Measurements from ENCODE around the gene PTPRN2. TPM values are rescaled to one million over a fixed set of nuclear protein-coding genes. Genes with fewer than 3 reads are reported as not detected.

PTPRN2 gene
- total RNA-seq, 5 donors from 2014 or later (not counting 1 experiment from before 2014, with no cell fraction given), result 0.60 to 1.7 (median 0.82) TPM

DNA sequence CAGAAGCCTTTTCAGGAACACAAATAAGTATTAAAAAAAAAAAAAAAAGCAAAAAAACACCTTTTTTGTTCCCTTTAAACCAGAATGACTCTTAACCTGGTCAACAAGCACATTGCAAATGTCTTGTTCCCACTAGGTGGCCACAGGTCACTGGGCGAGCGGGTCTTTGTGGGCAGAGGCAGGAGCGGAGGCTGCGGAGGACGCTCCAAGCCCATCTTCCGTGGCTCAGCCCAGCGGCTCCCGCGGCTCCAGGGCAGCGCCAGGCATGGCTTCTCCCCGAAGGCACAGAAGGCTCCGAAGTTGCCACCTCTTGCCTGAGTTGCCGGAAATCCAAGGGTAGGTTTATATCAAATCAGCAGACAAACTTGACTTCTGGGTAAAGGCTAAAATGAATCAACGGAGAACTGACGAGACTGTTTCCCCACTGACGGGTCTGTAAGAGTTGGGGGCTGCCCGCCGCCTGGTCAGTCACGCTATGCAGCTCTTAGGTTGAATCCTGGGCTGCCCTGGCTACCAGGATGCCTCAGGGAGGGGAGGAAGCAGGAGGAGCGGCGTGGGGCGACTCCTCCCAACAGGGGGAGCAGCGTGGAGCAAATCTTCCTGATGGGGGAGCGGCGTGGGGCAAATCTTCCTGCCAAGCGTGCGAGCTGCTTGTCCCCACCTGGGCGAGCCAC, 144.5 kb downstream of the PTPRN2 start:
- no peaks in the 10 kb centered on the region for H3K9me3 ChIP-seq
- POLR2A ChIA-PET, result no interaction called here
- no peak overlapping the region for H3K4me3 ChIP-seq (ENCODE audit: control insufficient read depth in 1 of 2, extremely low read depth in 1 of 2, low read length in 1 of 2)
- no peaks in the 10 kb centered on the region for H3K4me1 ChIP-seq (ENCODE audit: control insufficient read depth in 1 of 2, extremely low read depth in 1 of 2, insufficient read depth in 2 of 2, low read length in 2 of 2)
- CTCF ChIA-PET, result no interaction called here
- Mint-ChIP-seq H3K27ac (no peak overlapping the region), H3K4me1 (no peaks in the 10 kb centered on the region), H3K27me3 (peaks cover 7 to 10% of the 10 kb centered on the region in 2 donors), H3K36me3 (no peaks in the 10 kb centered on the region), H3K9me3 (peaks cover 0 to 19% (median 0%) of the 10 kb centered on the region in 3 donors), H3K4me3 (no peak overlapping the region)
- no peaks in the 10 kb centered on the region for H3K36me3 ChIP-seq (ENCODE audit: control insufficient read depth in 2 of 2, extremely low read depth in 1 of 2, insufficient read depth in 1 of 2, low read length in 1 of 2)
- DNase-seq (no peak), ATAC-seq (replicated peaks in 1 of 4) (no peak)
- no peak overlapping the region for H3K27ac ChIP-seq (ENCODE audit: low read length)
- peaks cover 0 to 16% of the 10 kb centered on the region in 2 experiments for H3K27me3 ChIP-seq (replicated peaks in 1 of 2; ENCODE audit: control insufficient read depth in 2 of 2, extremely low read depth in 1 of 2, insufficient read depth in 2 of 2, low read length in 1 of 2)
- 84% methylated on average over 22 of the region's 28 CpGs for WGBS (ENCODE audit: insufficient coverage)

DNA sequence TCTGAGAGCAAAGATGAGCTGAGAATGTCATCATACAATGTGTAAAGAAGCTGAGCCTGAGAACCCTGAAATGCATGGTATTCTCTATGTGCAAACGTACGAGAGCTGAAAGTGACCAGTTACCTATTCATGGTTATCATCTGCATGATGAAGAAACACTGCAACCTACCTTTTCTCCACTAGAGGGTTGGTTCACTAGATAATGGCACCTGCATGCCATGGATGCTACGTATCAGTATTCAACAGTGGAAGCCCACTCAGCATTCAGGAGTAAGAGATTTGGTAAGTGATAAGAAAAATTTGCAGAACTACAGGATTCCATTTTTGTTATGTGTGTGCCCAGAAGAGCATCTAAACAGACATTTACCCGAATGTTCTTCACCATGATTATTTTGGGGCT, 145.4 kb downstream of the PTPRN2 start:
- H3K27ac Mint-ChIP-seq, result no peak overlapping the region
- Histone ChIP-seq H3K27me3 (replicated peaks in 1 of 2; ENCODE audit: control insufficient read depth in 2 of 2, extremely low read depth in 1 of 2, insufficient read depth in 2 of 2, low read length in 1 of 2) (peaks cover 0 to 19% of the 10 kb centered on the region in 2 experiments), H3K36me3 (ENCODE audit: control insufficient read depth in 2 of 2, extremely low read depth in 1 of 2, insufficient read depth in 1 of 2, low read length in 1 of 2) (no peaks in the 10 kb centered on the region), H3K4me3 (ENCODE audit: control insufficient read depth in 1 of 2, extremely low read depth in 1 of 2, low read length in 1 of 2) (no peak overlapping the region), H3K9me3 (no peaks in the 10 kb centered on the region), H3K4me1 (ENCODE audit: control insufficient read depth in 1 of 2, extremely low read depth in 1 of 2, insufficient read depth in 2 of 2, low read length in 2 of 2) (no peaks in the 10 kb centered on the region), H3K27ac (ENCODE audit: low read length) (no peak overlapping the region)
- WGBS (ENCODE audit: insufficient coverage), result no CpG with 5 or more reads among the region's 4 CpGs
- H3K36me3 Mint-ChIP-seq, result no peaks in the 10 kb centered on the region
- peaks cover 8 to 11% of the 10 kb centered on the region in 2 donors for H3K27me3 Mint-ChIP-seq
- DNase-seq (no peak), ATAC-seq (replicated peaks in 1 of 4) (no peak)
- H3K4me3 Mint-ChIP-seq, result no peak overlapping the region
- ChIA-PET POLR2A (no interaction called here), CTCF (no interaction called here)
- no peaks in the 10 kb centered on the region for H3K4me1 Mint-ChIP-seq
- H3K9me3 Mint-ChIP-seq, result peaks cover 0 to 19% (median 0%) of the 10 kb centered on the region in 3 donors

DNA sequence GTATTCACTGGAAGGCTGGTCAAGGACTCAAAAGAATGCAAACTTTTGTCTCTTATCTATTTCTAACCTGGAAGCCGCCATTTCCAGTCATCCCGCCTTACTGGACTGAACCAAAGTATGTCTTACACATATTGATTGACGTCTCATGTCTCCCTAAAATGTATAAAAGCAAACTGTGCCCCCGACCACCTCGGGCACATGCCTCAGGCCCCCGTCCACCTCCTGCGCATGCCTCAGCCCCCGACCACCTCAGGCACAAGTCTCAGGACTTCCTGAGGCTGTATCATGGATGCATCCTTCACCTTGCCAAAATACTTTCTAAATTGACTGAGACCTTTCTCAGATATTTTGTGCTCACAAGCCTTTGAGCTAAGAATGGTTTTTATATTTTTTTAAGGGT, 148.6 kb downstream of the PTPRN2 start:
- ATAC-seq (replicated peaks in 1 of 4) (no peak), DNase-seq (no peak)
- Mint-ChIP-seq H3K27ac (no peak overlapping the region), H3K27me3 (peaks cover 16 to 20% of the 10 kb centered on the region in 2 donors), H3K4me3 (no peak overlapping the region), H3K4me1 (no peaks in the 10 kb centered on the region), H3K9me3 (peaks cover 0 to 19% (median 0%) of the 10 kb centered on the region in 3 donors), H3K36me3 (no peaks in the 10 kb centered on the region)
- CTCF ChIA-PET, result no interaction called here
- no peaks in the 10 kb centered on the region for H3K4me1 ChIP-seq (ENCODE audit: control insufficient read depth in 1 of 2, extremely low read depth in 1 of 2, insufficient read depth in 2 of 2, low read length in 2 of 2)
- POLR2A ChIA-PET, result no interaction called here
- WGBS (ENCODE audit: insufficient coverage), result 66% methylated on average over 7 of the region's 8 CpGs
- H3K27me3 ChIP-seq (replicated peaks in 1 of 2; ENCODE audit: control insufficient read depth in 2 of 2, extremely low read depth in 1 of 2, insufficient read depth in 2 of 2, low read length in 1 of 2), result peaks cover 0 to 9% of the 10 kb centered on the region in 2 experiments
- no peak overlapping the region for H3K4me3 ChIP-seq (ENCODE audit: control insufficient read depth in 1 of 2, extremely low read depth in 1 of 2, low read length in 1 of 2)
- no peaks in the 10 kb centered on the region for H3K9me3 ChIP-seq
- no peaks in the 10 kb centered on the region for H3K36me3 ChIP-seq (ENCODE audit: control insufficient read depth in 2 of 2, extremely low read depth in 1 of 2, insufficient read depth in 1 of 2, low read length in 1 of 2)
- H3K27ac ChIP-seq (ENCODE audit: low read length), result no peak overlapping the region

DNA sequence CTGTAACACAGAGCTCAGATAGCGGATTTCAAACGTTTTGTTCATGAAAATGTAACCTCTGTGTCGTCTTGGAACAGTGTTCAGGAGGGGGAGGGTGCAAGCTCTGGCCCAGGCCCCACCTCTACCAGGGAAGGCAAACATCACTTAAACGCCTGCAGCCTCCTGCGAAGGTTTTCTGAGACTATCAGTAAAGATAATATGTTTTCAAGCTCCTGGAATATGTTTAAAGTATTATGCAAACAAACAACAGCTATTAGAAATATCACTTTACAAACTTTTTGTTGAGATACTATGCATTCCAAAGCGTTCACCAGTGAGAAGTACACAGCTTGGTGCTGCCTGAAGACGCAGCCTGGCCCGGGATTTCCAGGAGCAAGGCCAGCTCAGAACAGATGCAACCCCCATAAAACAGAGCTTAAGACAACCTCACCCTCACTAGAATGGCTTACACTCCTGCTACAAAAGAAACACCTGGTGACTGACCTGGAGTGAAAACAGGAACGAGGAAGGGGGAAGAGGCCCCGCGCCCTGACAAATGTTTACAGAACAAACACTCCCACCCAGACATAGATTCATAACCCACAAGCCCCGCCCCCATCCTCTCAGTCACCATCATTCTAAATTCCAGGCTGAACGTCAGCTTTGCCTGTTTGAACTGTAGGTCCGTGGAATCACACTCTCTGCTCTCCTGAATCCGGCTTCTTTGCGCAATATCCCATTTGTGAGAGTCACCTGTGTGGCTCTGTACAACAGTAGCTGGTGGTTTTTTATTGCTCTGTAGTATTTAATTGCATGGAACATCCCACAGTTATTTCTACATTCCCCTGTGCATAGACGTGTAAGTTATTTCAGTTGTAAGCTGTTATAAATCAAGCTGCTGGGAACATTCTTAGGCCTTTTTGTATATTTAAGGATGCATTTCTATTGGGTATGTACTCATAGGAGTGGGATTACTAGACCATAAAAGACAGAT, 155.0 kb downstream of the PTPRN2 start:
- DNase-seq, result no peak
- Histone ChIP-seq H3K27me3 (replicated peaks in 1 of 2; ENCODE audit: control insufficient read depth in 2 of 2, extremely low read depth in 1 of 2, insufficient read depth in 2 of 2, low read length in 1 of 2) (peaks cover 0 to 30% of the 10 kb centered on the region in 2 experiments), H3K4me1 (ENCODE audit: control insufficient read depth in 1 of 2, extremely low read depth in 1 of 2, insufficient read depth in 2 of 2, low read length in 2 of 2) (no peaks in the 10 kb centered on the region), H3K27ac (ENCODE audit: low read length) (no peak overlapping the region), H3K4me3 (ENCODE audit: control insufficient read depth in 1 of 2, extremely low read depth in 1 of 2, low read length in 1 of 2) (no peak overlapping the region), H3K9me3 (no peaks in the 10 kb centered on the region), H3K36me3 (ENCODE audit: control insufficient read depth in 2 of 2, extremely low read depth in 1 of 2, insufficient read depth in 1 of 2, low read length in 1 of 2) (no peaks in the 10 kb centered on the region)
- POLR2A ChIA-PET, result no interaction called here
- Mint-ChIP-seq H3K36me3 (no peaks in the 10 kb centered on the region), H3K4me1 (peaks cover 0 to 3% (median 0%) of the 10 kb centered on the region in 3 donors), H3K27me3 (peaks cover 12 to 23% of the 10 kb centered on the region in 2 donors), H3K9me3 (no peaks in the 10 kb centered on the region), H3K4me3 (no peak overlapping the region), H3K27ac (no peak overlapping the region)
- CTCF ChIA-PET, result interaction anchor here in 1 of 2 donors (0.7 kb wide), 1 partner anchor 9 kb away, joined by 3 read pairs; no protein-coding TSS in a partner anchor
- WGBS (ENCODE audit: insufficient coverage), result 6% methylated on average over 2 of the region's 17 CpGs
- ATAC-seq (replicated peaks in 1 of 4), result no peak

DNA sequence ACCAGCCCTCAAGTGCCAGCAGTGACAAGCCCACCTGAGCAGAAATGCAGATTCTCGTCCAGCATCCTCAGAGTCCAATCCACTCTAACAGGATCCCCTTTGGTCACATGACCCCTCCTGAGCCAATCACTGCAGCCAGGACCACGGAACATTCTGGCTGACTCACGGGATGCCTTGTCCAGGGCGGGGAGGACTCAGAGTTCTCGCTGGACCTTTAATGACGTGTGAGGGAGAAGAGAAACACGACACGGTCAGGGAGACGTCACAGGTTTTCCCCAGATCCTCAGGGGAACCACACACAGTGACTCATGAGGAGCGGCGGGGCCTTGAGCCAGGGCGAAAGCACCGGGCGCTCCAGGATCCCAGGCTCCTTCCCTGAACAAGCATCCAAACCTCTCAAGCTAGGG, 155.7 kb downstream of the PTPRN2 start:
- no peaks in the 10 kb centered on the region for H3K9me3 Mint-ChIP-seq
- H3K9me3 ChIP-seq, result no peaks in the 10 kb centered on the region
- no peaks in the 10 kb centered on the region for H3K36me3 Mint-ChIP-seq
- H3K4me1 ChIP-seq (ENCODE audit: control insufficient read depth in 1 of 2, extremely low read depth in 1 of 2, insufficient read depth in 2 of 2, low read length in 2 of 2), result no peaks in the 10 kb centered on the region
- H3K27me3 Mint-ChIP-seq, result peaks cover 8 to 18% of the 10 kb centered on the region in 2 donors
- CTCF ChIA-PET, result no interaction called here
- peaks cover 0 to 30% of the 10 kb centered on the region in 2 experiments for H3K27me3 ChIP-seq (replicated peaks in 1 of 2; ENCODE audit: control insufficient read depth in 2 of 2, extremely low read depth in 1 of 2, insufficient read depth in 2 of 2, low read length in 1 of 2)
- H3K4me1 Mint-ChIP-seq, result peaks cover 0 to 3% (median 0%) of the 10 kb centered on the region in 3 donors
- H3K27ac ChIP-seq (ENCODE audit: low read length), result no peak overlapping the region
- no peaks in the 10 kb centered on the region for H3K36me3 ChIP-seq (ENCODE audit: control insufficient read depth in 2 of 2, extremely low read depth in 1 of 2, insufficient read depth in 1 of 2, low read length in 1 of 2)
- WGBS (ENCODE audit: insufficient coverage), result 89% methylated on average over 11 of the region's 14 CpGs
- no peak overlapping the region for H3K27ac Mint-ChIP-seq
- POLR2A ChIA-PET, result no interaction called here
- H3K4me3 ChIP-seq (ENCODE audit: control insufficient read depth in 1 of 2, extremely low read depth in 1 of 2, low read length in 1 of 2), result no peak overlapping the region
- DNase-seq (no peak), ATAC-seq (replicated peaks in 1 of 4) (no peak)
- H3K4me3 Mint-ChIP-seq, result no peak overlapping the region

DNA sequence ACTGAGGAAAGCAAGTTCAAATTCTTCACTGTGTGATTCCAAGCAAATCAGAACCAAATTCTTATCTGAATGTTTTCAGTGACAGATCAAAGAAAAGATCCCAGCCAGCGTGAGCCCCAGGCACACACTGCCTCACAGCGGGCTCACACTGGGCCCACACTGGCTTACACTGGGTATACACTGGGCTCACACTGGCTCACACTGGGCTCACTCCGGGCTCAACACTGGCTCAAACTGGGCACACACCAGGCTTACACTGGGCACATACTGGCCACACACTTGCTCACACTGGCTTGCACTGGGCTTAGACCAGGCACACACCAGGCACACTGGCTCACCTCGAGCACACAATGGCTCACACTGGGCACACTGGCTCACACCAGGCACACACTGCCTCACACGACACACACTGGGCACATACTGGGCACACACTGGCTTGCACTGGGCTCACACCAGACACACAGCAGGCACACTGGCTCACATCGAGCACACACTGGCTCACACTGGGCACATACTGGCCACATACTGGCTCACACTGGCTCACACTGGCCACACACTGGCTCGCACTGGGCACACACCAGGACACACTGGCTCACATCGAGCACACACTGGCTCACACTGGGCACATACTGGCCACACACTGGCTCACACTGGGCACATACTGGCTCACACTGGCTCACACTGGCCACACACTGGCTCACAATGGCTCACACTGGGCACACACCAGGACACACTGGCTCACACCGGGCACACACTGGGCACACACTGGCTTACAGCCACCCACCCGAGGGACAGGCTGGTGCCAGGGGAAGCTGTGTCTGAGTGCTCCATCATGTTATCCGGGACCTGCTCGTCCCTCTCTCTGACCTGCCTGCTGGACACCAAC, 156.3 kb downstream of the PTPRN2 start:
- Histone ChIP-seq H3K27ac (ENCODE audit: low read length) (no peak overlapping the region), H3K36me3 (ENCODE audit: control insufficient read depth in 2 of 2, extremely low read depth in 1 of 2, insufficient read depth in 1 of 2, low read length in 1 of 2) (no peaks in the 10 kb centered on the region), H3K4me3 (ENCODE audit: control insufficient read depth in 1 of 2, extremely low read depth in 1 of 2, low read length in 1 of 2) (no peak overlapping the region), H3K4me1 (ENCODE audit: control insufficient read depth in 1 of 2, extremely low read depth in 1 of 2, insufficient read depth in 2 of 2, low read length in 2 of 2) (no peaks in the 10 kb centered on the region), H3K27me3 (replicated peaks in 1 of 2; ENCODE audit: control insufficient read depth in 2 of 2, extremely low read depth in 1 of 2, insufficient read depth in 2 of 2, low read length in 1 of 2) (peaks cover 0 to 30% of the 10 kb centered on the region in 2 experiments), H3K9me3 (no peaks in the 10 kb centered on the region)
- 76% methylated on average over 12 of the region's 12 CpGs for WGBS (ENCODE audit: insufficient coverage)
- H3K27me3 Mint-ChIP-seq, result peaks cover 7 to 17% of the 10 kb centered on the region in 2 donors
- peaks cover 0 to 3% (median 0%) of the 10 kb centered on the region in 3 donors for H3K4me1 Mint-ChIP-seq
- no peaks in the 10 kb centered on the region for H3K36me3 Mint-ChIP-seq
- no peak overlapping the region for H3K27ac Mint-ChIP-seq
- DNase-seq, result no peak
- ChIA-PET CTCF (no interaction called here), POLR2A (no interaction called here)
- H3K9me3 Mint-ChIP-seq, result no peaks in the 10 kb centered on the region
- H3K4me3 Mint-ChIP-seq, result no peak overlapping the region
- no peak for ATAC-seq (replicated peaks in 1 of 4)
